ENCODE measurements around the gene OSBPL3.

Gene OSBPL3

DNA sequence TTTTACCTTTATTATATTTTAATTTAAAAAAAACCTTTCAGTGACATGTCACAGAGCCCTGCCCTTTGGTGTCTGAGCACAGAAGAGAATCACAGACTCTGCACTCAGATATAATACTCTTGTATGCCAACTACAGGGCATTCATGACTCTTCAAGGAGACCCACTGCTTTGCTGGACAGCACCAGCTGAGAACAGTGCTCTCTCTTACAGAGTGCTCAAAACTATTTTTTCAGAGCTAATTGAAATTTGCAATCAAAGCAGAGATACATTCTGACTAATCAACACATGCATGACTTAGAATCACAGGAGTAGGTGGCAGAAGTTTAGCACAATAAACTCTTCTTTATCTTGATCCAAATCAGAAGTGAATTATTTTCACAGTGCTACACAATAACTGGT, 99.1 kb downstream of the OSBPL3 start:
- no peak overlapping the region for H3K4me3 ChIP-seq
- no peak for DNase-seq (ENCODE audit: low spot score in 2 of 2)
- H3K4me1 ChIP-seq, result peaks cover 24% of the 10 kb centered on the region
- H3K36me3 ChIP-seq (replicated peaks), result no peaks in the 10 kb centered on the region
- H3K9me3 ChIP-seq, result no peaks in the 10 kb centered on the region
- no peaks in the 10 kb centered on the region for H3K27me3 ChIP-seq (ENCODE audit: low read depth)
- in situ Hi-C loops (cut with MboI; ENCODE audit: low sequenced_read_pairs), result no loop called here

DNA sequence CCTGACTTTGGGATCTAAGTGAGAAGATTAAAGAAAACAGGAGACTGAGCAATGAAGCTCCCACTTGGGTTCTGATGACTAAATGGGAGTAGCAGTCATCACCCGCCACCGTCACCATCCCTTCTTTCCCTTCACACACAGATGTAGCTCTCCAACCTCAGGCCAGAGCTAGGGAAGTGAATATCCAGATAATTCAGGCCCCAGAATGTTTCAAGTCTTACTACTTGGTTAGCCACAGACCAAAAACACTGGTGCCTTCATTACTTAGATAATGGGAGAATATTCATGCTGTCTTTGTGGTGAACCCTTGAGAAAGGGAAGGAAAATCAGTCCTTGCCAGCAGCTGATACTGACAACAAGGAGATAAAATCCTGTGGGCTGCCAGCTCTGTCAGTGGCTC, 100.7 kb downstream of the OSBPL3 start:
- no peaks in the 10 kb centered on the region for H3K9me3 ChIP-seq
- H3K27me3 ChIP-seq (ENCODE audit: low read depth), result no peaks in the 10 kb centered on the region
- no peaks in the 10 kb centered on the region for H3K36me3 ChIP-seq (replicated peaks)
- in situ Hi-C loops (cut with MboI; ENCODE audit: low sequenced_read_pairs), result no loop called here
- H3K4me1 ChIP-seq, result peaks cover 31% of the 10 kb centered on the region
- DNase-seq (ENCODE audit: low spot score in 2 of 2), result no peak
- H3K4me3 ChIP-seq, result no peak overlapping the region

DNA sequence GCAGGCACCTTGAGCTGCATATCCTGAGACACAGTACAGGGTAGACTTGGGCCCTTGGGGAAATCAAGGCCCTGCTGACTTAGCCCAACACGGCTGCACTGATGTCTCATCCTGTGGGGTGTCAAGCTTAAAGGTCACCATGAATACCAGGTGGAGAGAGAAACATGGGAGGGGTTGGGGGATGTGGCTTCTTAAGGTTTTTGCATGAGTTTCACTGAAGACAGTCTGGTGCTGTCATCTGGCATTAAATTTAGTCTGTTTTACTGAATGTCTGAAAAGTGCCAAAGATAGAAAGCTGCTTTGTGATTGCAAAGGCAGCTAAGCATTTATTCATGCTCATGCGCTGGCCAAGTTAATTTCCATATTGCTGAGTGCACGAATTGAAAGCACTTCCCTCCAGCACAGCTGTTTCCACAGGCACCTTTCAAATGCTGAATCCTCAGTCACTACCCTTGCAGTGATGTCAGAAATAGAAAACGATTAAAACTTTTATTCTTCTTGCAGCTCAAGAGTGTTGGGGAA, 102.1 kb downstream of the OSBPL3 start:
- H3K4me3 ChIP-seq, result no peak overlapping the region
- in situ Hi-C loops (cut with MboI; ENCODE audit: low sequenced_read_pairs), result no loop called here

GRCh38 chr7:24874791-24875190, 105.2 kb downstream of the OSBPL3 start:
- peak in 1 of 2 experiments; percentile 17 for DNase-seq (ENCODE audit: low spot score in 2 of 2)
- no peaks in the 10 kb centered on the region for H3K9me3 ChIP-seq
- peaks cover 34% of the 10 kb centered on the region for H3K4me1 ChIP-seq
- H3K4me3 ChIP-seq, result no peak overlapping the region
- H3K36me3 ChIP-seq (replicated peaks), result no peaks in the 10 kb centered on the region; the same call in 1 of the 2 replicates
- H3K27me3 ChIP-seq (ENCODE audit: low read depth), result no peaks in the 10 kb centered on the region
- in situ Hi-C loops (cut with MboI; ENCODE audit: low sequenced_read_pairs), result no loop called here

More for the DNA sequence above, 102.1 kb downstream of the OSBPL3 start:
- no peaks in the 10 kb centered on the region for H3K27me3 ChIP-seq (ENCODE audit: low read depth)
- peak; percentile 50 for DNase-seq (ENCODE audit: low spot score in 2 of 2)
- peaks cover 39% of the 10 kb centered on the region for H3K4me1 ChIP-seq
- no peaks in the 10 kb centered on the region for H3K9me3 ChIP-seq
- no peaks in the 10 kb centered on the region for H3K36me3 ChIP-seq (replicated peaks)

GRCh38 chr7:24873944-24874343, 106.0 kb downstream of the OSBPL3 start:
- no peaks in the 10 kb centered on the region for H3K9me3 ChIP-seq
- H3K4me1 ChIP-seq, result peaks cover 32% of the 10 kb centered on the region
- no peaks in the 10 kb centered on the region for H3K27me3 ChIP-seq (ENCODE audit: low read depth)
- peak; percentile 24 to 50 for DNase-seq (ENCODE audit: low spot score in 2 of 2)
- no peaks in the 10 kb centered on the region; the same call in 1 of the 2 replicates for H3K36me3 ChIP-seq (replicated peaks)
- in situ Hi-C loops (cut with MboI; ENCODE audit: low sequenced_read_pairs), result no loop called here
- H3K4me3 ChIP-seq, result no peak overlapping the region

DNA sequence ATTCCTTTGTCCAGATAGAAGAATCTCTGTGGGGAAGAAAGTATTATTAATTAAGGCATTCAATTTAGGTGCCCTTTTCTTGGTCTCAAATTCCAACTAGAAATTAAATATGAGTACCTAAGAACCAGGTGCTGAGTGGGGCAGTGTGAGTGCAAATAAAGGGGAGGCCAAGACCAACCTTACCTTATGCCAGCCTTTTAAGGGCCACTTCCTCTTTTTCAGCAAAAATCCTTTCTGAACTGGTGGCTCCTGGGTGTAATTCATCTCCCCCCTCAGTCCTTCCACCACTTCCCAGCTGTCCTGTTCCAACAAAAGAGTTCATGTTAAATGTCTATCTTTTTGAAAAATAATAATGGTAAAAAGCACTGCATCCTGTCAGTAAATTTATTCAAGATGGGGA, 108.2 kb downstream of the OSBPL3 start:
- no peak overlapping the region for H3K4me3 ChIP-seq
- no peaks in the 10 kb centered on the region; the same call in none of the 2 replicates for H3K36me3 ChIP-seq (replicated peaks)
- H3K4me1 ChIP-seq, result peaks cover 19% of the 10 kb centered on the region
- no peak for DNase-seq (ENCODE audit: low spot score in 2 of 2)
- H3K27me3 ChIP-seq (ENCODE audit: low read depth), result no peaks in the 10 kb centered on the region
- in situ Hi-C loops (cut with MboI; ENCODE audit: low sequenced_read_pairs), result no loop called here
- H3K9me3 ChIP-seq, result no peaks in the 10 kb centered on the region

DNA sequence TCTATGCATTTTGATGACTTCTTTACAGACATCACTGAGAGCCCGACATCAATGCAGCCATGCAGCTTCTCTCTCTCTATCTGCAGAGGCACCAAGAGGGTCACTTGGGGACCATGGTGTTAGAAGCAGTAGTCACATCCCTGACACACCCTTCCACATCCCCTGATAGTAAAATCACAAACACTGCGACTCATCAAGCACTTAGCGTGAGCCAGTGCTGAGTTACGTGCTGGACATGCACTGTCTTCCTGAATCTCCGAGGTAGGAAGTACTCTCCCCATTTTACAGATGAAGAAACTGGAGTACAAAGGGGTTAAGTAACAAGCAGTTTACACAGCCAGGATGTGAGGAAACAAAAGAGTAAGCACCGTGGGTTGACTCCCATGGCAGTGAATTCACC, 109.2 kb downstream of the OSBPL3 start:
- no peak for DNase-seq (ENCODE audit: low spot score in 2 of 2)
- in situ Hi-C loops (cut with MboI; ENCODE audit: low sequenced_read_pairs), result no loop called here

DNA sequence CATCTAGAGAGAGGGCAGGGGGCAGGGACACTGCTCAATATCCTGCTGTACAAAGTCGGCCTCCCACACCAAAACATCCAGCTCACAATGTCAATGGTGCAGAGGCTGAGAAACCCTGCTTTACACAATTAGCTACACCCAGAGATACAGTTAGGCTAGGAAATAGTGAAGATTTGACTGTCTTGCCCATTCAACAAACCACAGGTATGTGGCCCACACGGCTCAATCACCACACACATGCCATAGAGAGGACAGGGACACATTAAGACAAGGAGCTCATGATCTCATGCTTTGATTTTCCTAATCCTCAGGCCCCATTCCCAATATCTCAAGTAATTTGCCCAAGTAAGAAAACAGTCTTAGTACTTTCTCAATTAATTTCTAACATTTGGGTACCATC, 110.4 kb downstream of the OSBPL3 start:
- Histone ChIP-seq H3K36me3 (replicated peaks) (peaks cover 13% of the 10 kb centered on the region), H3K9me3 (no peaks in the 10 kb centered on the region), H3K4me3 (no peak overlapping the region), H3K27me3 (ENCODE audit: low read depth) (no peaks in the 10 kb centered on the region), H3K4me1 (peaks cover 14% of the 10 kb centered on the region)
- DNase-seq (ENCODE audit: low spot score in 2 of 2), result no peak
- in situ Hi-C loops (cut with MboI; ENCODE audit: low sequenced_read_pairs), result no loop called here

More for the DNA sequence above, 109.2 kb downstream of the OSBPL3 start:
- H3K9me3 ChIP-seq, result no peaks in the 10 kb centered on the region
- H3K4me1 ChIP-seq, result peaks cover 19% of the 10 kb centered on the region
- no peaks in the 10 kb centered on the region for H3K27me3 ChIP-seq (ENCODE audit: low read depth)
- H3K36me3 ChIP-seq (replicated peaks), result peaks cover under 1% of the 10 kb centered on the region
- no peak overlapping the region for H3K4me3 ChIP-seq

- no peak overlapping the region for H3K4me3 ChIP-seq
- in situ Hi-C loops (cut with MboI; ENCODE audit: low sequenced_read_pairs), result no loop called here
- H3K9me3 ChIP-seq, result no peaks in the 10 kb centered on the region
- peaks cover 19% of the 10 kb centered on the region for H3K36me3 ChIP-seq (replicated peaks)
- peaks cover 8% of the 10 kb centered on the region; the same call in 1 of the 2 replicates for H3K4me1 ChIP-seq
- DNase-seq (ENCODE audit: low spot score in 2 of 2), result no peak
- H3K27me3 ChIP-seq (ENCODE audit: low read depth), result no peaks in the 10 kb centered on the region
These were observed 111.2 kb downstream of the OSBPL3 start for GRCh38 chr7:24868741-24869140.

GRCh38 chr7:24866004-24866615, 113.9 kb downstream of the OSBPL3 start:
- 0 out of 2 replicates have a peak, but pooled peaks cover 3% of the 10 kb centered on the region for H3K4me1 ChIP-seq
- peaks cover 25% of the 10 kb centered on the region for H3K36me3 ChIP-seq (replicated peaks)
- no peaks in the 10 kb centered on the region for H3K27me3 ChIP-seq (ENCODE audit: low read depth)
- in situ Hi-C loops (cut with MboI; ENCODE audit: low sequenced_read_pairs), result no loop called here
- no peak overlapping the region for H3K4me3 ChIP-seq
- DNase-seq (ENCODE audit: low spot score in 2 of 2), result no peak
- no peaks in the 10 kb centered on the region for H3K9me3 ChIP-seq

GRCh38 chr7:24864214-24864817, 115.7 kb downstream of the OSBPL3 start:
- in situ Hi-C loops (cut with MboI; ENCODE audit: low sequenced_read_pairs), result no loop called here
- 0 out of 2 replicates have a peak, but pooled peaks cover 3% of the 10 kb centered on the region for H3K4me1 ChIP-seq
- H3K4me3 ChIP-seq, result no peak overlapping the region
- no peaks in the 10 kb centered on the region for H3K27me3 ChIP-seq (ENCODE audit: low read depth)
- no peak for DNase-seq (ENCODE audit: low spot score in 2 of 2)
- H3K9me3 ChIP-seq, result no peaks in the 10 kb centered on the region
- H3K36me3 ChIP-seq (replicated peaks), result peaks cover 31% of the 10 kb centered on the region

DNA sequence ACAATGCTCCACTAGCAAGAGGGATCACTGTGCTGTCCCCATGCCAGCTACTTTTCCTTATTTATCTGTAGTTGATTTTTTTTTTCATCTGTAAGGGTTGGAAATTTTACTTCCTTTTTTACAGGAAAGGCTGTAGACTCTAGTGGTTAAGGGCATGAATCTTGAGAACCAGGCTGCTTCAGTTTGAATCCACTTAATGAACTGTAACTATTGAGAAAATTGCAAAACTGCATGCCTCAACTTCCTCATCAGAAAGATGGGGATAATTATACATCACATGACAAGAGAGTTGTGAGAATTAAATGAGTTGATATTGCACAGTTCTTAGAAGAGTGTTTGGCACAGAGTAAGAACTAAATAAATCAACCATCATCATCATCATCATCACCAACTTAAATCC, 116.4 kb downstream of the OSBPL3 start:
- Histone ChIP-seq H3K36me3 (replicated peaks) (peaks cover 31% of the 10 kb centered on the region), H3K9me3 (no peaks in the 10 kb centered on the region), H3K4me3 (no peak overlapping the region), H3K4me1 (0 out of 2 replicates have a peak, but pooled peaks cover 3% of the 10 kb centered on the region), H3K27me3 (ENCODE audit: low read depth) (no peaks in the 10 kb centered on the region)
- no peak for DNase-seq (ENCODE audit: low spot score in 2 of 2)
- in situ Hi-C loops (cut with MboI; ENCODE audit: low sequenced_read_pairs), result no loop called here

- DNase-seq (ENCODE audit: low spot score in 2 of 2), result no peak
- Histone ChIP-seq H3K9me3 (no peaks in the 10 kb centered on the region), H3K4me1 (no peaks in the 10 kb centered on the region), H3K4me3 (no peak overlapping the region), H3K36me3 (replicated peaks) (peaks cover 31% of the 10 kb centered on the region), H3K27me3 (ENCODE audit: low read depth) (no peaks in the 10 kb centered on the region)
- in situ Hi-C loops (cut with MboI; ENCODE audit: low sequenced_read_pairs), result no loop called here
These were observed 117.5 kb downstream of the OSBPL3 start for GRCh38 chr7:24862461-24862860.

- no peaks in the 10 kb centered on the region for H3K9me3 ChIP-seq
- in situ Hi-C loops (cut with MboI; ENCODE audit: low sequenced_read_pairs), result no loop called here
- no peak for DNase-seq (ENCODE audit: low spot score in 2 of 2)
- no peak overlapping the region for H3K4me3 ChIP-seq
- no peaks in the 10 kb centered on the region for H3K4me1 ChIP-seq
- peaks cover 31% of the 10 kb centered on the region for H3K36me3 ChIP-seq (replicated peaks)
- H3K27me3 ChIP-seq (ENCODE audit: low read depth), result no peaks in the 10 kb centered on the region
These were observed 118.6 kb downstream of the OSBPL3 start for GRCh38 chr7:24861336-24861735.

All from HAP-1 (cell line).